H1 (cell line): ENCODE results near the gene CCNB1. TPM values are rescaled to one million over a fixed set of nuclear protein-coding genes. Genes with fewer than 3 reads are reported as not detected.

Source experiments
- CHD1 ChIP-seq: IDR thresholded peaks from 2 replicates; pipeline ENCODE4 v1.6.1; 2012; ENCODE audit warnings: low read depth, low read length, improper control_type of control experiment
- CTBP2 ChIP-seq: IDR thresholded peaks from 2 replicates; pipeline ENCODE4 v1.7.0; 2011; ENCODE audit warnings: borderline replicate concordance, mild to moderate bottlenecking, moderate library complexity, mixed read lengths, low read length; ENCODE audit not compliant: insufficient read depth, insufficient read length
- HDAC6 ChIP-seq: IDR thresholded peaks from one replicate; pipeline ENCODE4 v1.7.1; 2012; ENCODE audit warnings: low read depth, mild to moderate bottlenecking, inconsistent platforms, low read length, moderate library complexity
- KDM4A ChIP-seq: IDR thresholded peaks from one replicate; pipeline ENCODE4 v1.7.1; 2012; ENCODE audit warnings: low read depth, mild to moderate bottlenecking, moderate library complexity, low read length, inconsistent platforms; ENCODE audit not compliant: severe bottlenecking
- NANOG ChIP-seq: IDR thresholded peaks from 2 replicates; pipeline ENCODE4 v1.6.1; 2011; ENCODE audit warnings: low read length, low read depth, mild to moderate bottlenecking, inconsistent platforms; ENCODE audit not compliant: insufficient read depth, poor library complexity, severe bottlenecking
- NRF1 ChIP-seq: IDR thresholded peaks from 2 replicates; pipeline ENCODE4 v1.6.1; 2011; ENCODE audit warnings: mild to moderate bottlenecking, low read depth, low read length, improper control_type of control experiment
- SP1 ChIP-seq: IDR thresholded peaks from 2 replicates; pipeline ENCODE4 v1.6.1; 2011; ENCODE audit warnings: low read depth, low read length
- TEAD4 ChIP-seq: IDR thresholded peaks from 2 replicates; pipeline ENCODE4 v1.6.1; 2012; ENCODE audit warnings: low read depth, low read length, inconsistent platforms, mixed read lengths
- polyA plus RNA-seq, 7 experiments: library from polyadenylated mRNA; depleted of rRNA in 3 of 7; stranded (reverse) in 5 of 7; unstranded in 2 of 7; fragments of >200 nt in 5 of 7; fragments of 200-250 nt in 2 of 7; gene quantifications; 1 replicate in 5 of 7; 2 replicates in 1 of 7; 4 replicates in 1 of 7; pipeline versions ENCODE4 v1.2.1 to v1.2.3, GENCODE V29; 2011 to 2013; ENCODE audit warnings: missing spikeins in 2 of 7, mixed read lengths in 2 of 7
- total RNA-seq: library from RNA; stranded (reverse); fragmentation: NEBNext Ultra II Directional; extraction: Animal tissue kit (Norgen Biotek cat#: 25700); gene quantifications from 2 replicates; pipeline ENCODE4 v1.2.1, GENCODE V29; 2021
- TF ChIP-seq, protein P1 (sequence below): IDR thresholded peaks from 2 replicates; pipeline ENCODE4 v1.6.1; 2011; ENCODE audit warnings: low read length, improper control_type of control experiment

Gene CCNB1
- total and polyA plus RNA-seq, 2 of the 8 experiments (the other 6 are each of a cell fraction or from before 2014, with no cell fraction given): 122 to 338 TPM

DNA sequence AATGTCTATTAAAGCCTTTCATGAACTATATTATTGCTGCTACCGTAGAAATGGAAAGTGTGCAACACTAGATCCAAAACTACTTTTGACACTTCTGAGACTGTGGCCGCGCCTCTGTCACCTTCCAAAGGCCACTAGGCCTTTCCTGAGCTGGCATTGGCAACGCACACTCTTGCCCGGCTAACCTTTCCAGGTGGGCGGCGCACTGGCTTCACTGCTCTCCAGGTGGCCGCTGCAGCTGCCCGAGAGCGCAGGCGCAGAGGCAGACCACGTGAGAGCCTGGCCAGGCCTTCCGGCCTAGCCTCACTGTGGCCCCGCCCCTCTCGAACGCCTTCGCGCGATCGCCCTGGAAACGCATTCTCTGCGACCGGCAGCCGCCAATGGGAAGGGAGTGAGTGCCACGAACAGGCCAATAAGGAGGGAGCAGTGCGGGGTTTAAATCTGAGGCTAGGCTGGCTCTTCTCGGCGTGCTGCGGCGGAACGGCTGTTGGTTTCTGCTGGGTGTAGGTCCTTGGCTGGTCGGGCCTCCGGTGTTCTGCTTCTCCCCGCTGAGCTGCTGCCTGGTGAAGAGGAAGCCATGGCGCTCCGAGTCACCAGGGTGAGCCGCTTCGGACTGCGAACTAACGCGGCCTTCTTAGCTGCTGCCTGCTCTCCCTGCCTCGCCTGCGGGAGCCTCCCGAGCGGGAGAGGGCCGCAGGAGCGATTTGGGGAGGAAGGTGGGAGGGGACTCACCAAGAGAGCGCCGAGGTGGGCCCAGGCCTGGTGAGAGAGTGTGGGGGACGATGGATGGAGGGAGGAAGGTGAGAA, at the start of gene CCNB1 (continued):
- peak; percentile 69 for TF ChIP-seq CTBP2
- peak; percentile 86 for TF ChIP-seq SP1
- no peak for TF ChIP-seq CHD1
- TF ChIP-seq KDM4A: peak; percentile 40
- TF ChIP-seq NANOG: no peak
- TF ChIP-seq NRF1: peak; percentile 68
- no peak for TF ChIP-seq TEAD4
- no peak for TF ChIP-seq HDAC6
- TF ChIP-seq, protein P1, sequence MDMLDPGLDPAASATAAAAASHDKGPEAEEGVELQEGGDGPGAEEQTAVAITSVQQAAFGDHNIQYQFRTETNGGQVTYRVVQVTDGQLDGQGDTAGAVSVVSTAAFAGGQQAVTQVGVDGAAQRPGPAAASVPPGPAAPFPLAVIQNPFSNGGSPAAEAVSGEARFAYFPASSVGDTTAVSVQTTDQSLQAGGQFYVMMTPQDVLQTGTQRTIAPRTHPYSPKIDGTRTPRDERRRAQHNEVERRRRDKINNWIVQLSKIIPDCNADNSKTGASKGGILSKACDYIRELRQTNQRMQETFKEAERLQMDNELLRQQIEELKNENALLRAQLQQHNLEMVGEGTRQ: peak; percentile 86
